Hindlimb muscle (tissue), 1 donor: ENCODE measurements around the gene COL4A3. TPM values are rescaled to one million over a fixed set of nuclear protein-coding genes. Genes with fewer than 3 reads are reported as not detected.
"Not testable (repeated sequence)": the region's sequence is repeated elsewhere in the genome, so short reads cannot be mapped to it uniquely, and the experiment has no call there.

Experiments used
- DNase-seq: peaks from one replicate; pipeline ENCODE4 v3.0.0-alpha.2; 2013
- polyA plus RNA-seq: library from polyadenylated mRNA; unstranded; fragments of 120-200 nt; gene quantifications from one replicate; pipeline ENCODE4 v1.2.1, GENCODE V29; 2013; ENCODE audit not compliant: insufficient read length

COL4A3 gene
- polyA plus RNA-seq, 1 donor, result 0.03 TPM

- DNase-seq, result no peak
Measured at GRCh38 chr2:227160164-227160563, 4.3 kb upstream of the COL4A3 start.

- DNase-seq, result no peak
Measured at GRCh38 chr2:227161947-227162346, 2.5 kb upstream of the COL4A3 start.

- no peak for DNase-seq
Measured at GRCh38 chr2:227163485-227163997, 883 bp upstream of the COL4A3 start.

- no peak for DNase-seq
Measured at GRCh38 chr2:227164763-227165291, 403 bp downstream of the COL4A3 start.

- DNase-seq, result not testable (repeated sequence)
Measured at GRCh38 chr2:227171779-227172178, 7.4 kb downstream of the COL4A3 start.

GRCh38 chr2:227177592-227178336 is 13.3 kb downstream of the COL4A3 start:
- no peak for DNase-seq

- DNase-seq, result no peak
Measured at GRCh38 chr2:227179988-227180685, 15.7 kb downstream of the COL4A3 start.

- DNase-seq, result no peak
Measured at GRCh38 chr2:227180770-227181169, 16.3 kb downstream of the COL4A3 start.

- DNase-seq, result no peak
Measured at GRCh38 chr2:227182765-227183164, 18.3 kb downstream of the COL4A3 start.

GRCh38 chr2:227183657-227184367 is 19.4 kb downstream of the COL4A3 start:
- no peak for DNase-seq

GRCh38 chr2:227185615-227186232 is 21.3 kb downstream of the COL4A3 start:
- DNase-seq, result no peak

GRCh38 chr2:227186751-227187150 is 22.3 kb downstream of the COL4A3 start:
- DNase-seq, result no peak

GRCh38 chr2:227188292-227188691 is 23.9 kb downstream of the COL4A3 start:
- no peak for DNase-seq

GRCh38 chr2:227191367-227191766 is 26.9 kb downstream of the COL4A3 start:
- DNase-seq, result no peak

- DNase-seq, result no peak
Measured at GRCh38 chr2:227192491-227192890, 28.1 kb downstream of the COL4A3 start.

- DNase-seq, result no peak
Measured at GRCh38 chr2:227194219-227194618, 29.8 kb downstream of the COL4A3 start.

GRCh38 chr2:227198866-227199265 is 34.4 kb downstream of the COL4A3 start:
- DNase-seq, result no peak

- no peak for DNase-seq
Measured at GRCh38 chr2:227201771-227202170, 37.3 kb downstream of the COL4A3 start.

- DNase-seq, result no peak
Measured at GRCh38 chr2:227204452-227204851, 40.0 kb downstream of the COL4A3 start.

GRCh38 chr2:227205701-227206100 is 41.3 kb downstream of the COL4A3 start:
- no peak for DNase-seq

GRCh38 chr2:227206406-227206805 is 42.0 kb downstream of the COL4A3 start:
- no peak for DNase-seq

GRCh38 chr2:227207573-227207972 is 43.1 kb downstream of the COL4A3 start:
- DNase-seq, result no peak
